Muscle of arm (tissue), 12 donors: Measurements from ENCODE around the gene ECE2. TPM values are rescaled to one million over a fixed set of nuclear protein-coding genes. Genes with fewer than 3 reads are reported as not detected.
"Not testable (repeated sequence)": the region's sequence is repeated elsewhere in the genome, so short reads cannot be mapped to it uniquely, and the experiment has no call there.

Experiments used
- DNase-seq: peaks from one replicate; pipeline ENCODE4 v3.0.0-alpha.2; 2013
- polyA plus RNA-seq, 12 donors: library from polyadenylated mRNA; unstranded; fragments of 120-200 nt; gene quantifications; one replicate each; pipeline ENCODE4 v1.2.1, GENCODE V29; 2013; ENCODE audit not compliant: insufficient read length in 12 of 12

ECE2 gene
- polyA plus RNA-seq, 12 donors, result 0.43 TPM; not detected in 11

DNA sequence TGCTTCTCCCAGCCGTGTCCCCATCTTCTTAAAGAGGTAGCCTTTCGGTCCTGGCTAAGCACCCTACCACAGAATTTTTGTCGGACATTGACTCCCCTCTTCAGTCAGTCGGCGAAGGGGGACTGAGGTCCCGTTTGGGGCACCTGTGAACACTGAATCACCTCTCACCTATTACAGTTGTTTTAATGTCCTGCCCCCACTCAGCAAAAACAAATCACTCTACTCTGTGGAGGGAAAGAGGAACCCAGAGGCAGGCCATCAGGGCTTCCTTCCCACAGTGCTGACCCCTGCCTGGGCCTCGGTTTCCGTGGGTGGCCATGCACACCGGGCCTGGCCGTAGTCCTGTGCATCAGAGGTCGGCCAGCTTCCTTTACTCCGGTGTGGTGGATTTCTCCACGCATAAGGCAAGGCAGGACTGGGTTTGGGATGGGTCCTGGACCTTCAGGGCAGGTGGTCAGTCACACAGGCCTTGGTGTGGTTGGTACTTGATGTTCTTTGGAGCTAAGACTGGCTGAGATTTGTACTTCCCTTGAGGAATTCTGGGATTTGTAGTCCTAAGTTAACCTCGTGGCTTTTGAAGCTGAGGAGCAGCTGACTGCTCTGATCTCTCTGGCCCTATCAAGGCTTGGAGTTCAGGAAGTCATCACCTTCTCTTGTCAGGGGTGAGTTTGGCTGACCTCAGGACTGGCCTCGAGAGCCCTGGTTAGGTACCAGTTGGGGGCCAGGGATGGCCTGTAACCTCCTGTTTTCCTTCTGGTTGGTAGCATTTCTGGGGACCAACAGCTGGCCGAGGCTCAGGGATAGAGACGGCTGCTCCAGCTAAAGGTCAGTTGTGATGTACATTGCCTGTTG is 61.0 kb downstream of the ECE2 start:
- DNase-seq, result peak; percentile 70

DNA sequence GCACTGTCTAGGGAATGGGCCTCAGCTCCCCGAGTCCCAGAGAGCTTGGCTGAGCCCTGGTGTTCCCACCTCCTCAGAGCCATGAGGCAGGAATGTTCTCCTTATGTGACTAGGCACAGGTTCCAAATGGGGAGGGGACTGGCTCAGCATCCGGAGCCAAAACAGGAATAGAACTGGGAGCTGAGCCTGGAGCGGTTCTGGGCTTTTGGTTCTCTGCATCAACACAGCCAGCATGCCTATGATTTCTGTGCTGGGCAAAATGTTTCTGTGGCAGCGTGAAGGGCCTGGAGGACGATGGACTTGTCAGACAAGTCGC is 61.5 kb downstream of the ECE2 start, which contains the start of gene FAM131A:
FAM131A (plus strand) TSS at position 202 of the 316 bp plus-strand sequence; CDS start at position 233, 31 bp downstream.
- peak; percentile 89 for DNase-seq

DNA sequence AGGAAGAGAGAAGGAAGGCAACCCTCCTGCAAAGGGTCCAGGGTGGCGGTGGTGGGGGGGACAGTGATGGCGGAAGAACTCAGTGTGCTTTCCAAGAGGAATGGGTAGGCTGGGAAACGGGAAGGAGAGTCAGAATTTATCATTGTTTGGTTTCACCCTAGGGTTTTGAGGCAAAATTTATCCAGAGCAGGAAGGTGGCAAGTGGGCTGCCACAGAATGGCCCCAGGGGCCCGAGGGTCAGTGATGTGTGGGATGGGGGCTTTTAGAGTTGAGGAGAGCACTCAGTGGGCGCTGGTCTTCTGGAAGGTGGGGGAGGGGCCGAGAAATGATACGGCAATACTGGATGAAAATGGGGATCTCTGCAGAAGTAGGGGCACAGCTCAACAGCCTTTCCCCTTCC is 62.2 kb downstream of the ECE2 start:
- no peak for DNase-seq

DNA sequence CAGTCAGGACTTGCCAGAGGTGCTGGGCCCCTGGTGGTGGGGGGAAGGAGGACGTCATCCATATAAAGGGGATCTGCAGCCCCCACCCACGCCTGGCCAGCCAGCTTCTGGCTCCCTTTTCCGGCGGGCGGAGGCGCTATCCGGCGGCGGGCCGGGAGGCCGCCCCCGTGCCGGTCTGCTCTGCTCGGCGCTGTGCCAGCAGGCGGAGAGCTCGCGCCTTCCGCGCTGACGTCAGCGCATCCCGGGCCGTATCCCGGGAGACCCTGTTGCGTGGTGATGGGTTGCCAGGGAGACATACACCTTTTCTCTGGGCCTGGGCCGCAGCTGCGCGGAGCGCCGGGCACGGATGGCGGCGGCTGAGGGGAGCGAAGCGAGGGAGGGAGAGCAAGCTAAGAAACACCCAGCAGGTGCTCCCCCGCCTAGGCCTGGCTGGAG is 62.7 kb downstream of the ECE2 start:
- DNase-seq, result peak; percentile 90

DNA sequence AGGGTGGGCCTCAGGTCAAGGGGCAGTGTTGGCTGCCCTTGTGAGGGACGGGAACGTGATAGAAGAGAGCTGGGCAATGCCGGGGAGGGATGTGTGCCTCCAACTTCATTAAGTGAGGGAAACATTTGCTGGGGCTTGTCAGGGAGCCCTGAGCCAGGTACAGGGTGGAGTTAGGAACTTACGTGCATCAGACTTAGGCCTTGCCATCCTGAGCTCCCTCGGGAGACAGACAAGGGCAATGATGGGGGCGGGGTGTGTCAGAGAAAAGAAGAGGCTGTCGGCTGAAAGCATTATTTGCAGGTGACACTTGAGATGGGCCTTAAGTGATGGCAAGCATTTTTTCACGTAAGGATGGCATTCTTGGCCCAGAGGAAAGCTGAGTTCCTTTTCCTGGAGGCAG is 63.2 kb downstream of the ECE2 start:
- DNase-seq, result no peak

DNA sequence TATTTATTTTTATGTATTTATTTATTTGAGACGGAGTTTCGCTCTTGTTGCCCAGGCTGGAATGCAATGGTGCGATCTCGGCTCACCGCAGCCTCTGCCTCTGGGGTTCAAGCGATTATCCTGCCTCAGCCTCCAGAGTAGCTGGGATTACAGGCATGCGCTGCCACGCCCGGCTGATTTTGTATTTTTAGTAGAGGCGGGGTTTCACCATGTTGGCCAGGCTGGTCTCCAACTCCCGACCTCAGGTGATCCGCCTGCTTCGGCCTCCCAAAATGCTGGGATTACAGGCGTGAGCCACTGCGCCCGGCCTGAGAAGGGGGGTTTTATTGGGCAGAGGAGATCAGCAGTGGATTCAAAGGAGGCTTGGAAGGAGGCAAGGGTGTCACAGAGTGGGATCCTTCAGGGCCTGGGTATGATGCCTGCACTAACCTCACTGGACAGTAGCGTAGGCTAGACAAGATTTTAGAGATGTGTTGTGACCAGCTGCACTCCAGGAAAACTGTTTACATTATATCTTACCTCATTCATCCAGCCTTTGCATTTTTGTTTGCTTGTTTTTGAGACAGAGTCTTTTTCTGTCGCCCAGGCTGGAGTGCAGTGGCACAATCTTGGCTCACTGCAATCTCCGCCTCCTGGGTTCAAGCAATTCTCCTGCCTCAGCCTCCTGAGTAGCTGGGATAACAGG is 63.8 kb downstream of the ECE2 start:
- DNase-seq, result not testable (repeated sequence)

DNA sequence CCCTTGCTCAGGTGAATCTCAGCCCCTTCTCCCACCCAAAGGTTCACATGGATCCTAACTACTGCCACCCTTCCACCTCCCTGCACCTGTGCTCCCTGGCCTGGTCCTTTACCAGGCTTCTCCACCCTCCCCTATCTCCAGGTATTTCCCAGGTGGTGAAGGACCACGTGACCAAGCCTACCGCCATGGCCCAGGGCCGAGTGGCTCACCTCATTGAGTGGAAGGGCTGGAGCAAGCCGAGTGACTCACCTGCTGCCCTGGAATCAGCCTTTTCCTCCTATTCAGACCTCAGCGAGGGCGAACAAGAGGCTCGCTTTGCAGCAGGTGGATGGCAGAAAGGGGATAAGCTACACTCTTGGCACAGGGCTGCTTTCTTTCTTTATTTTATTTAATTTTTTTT is 66.1 kb downstream of the ECE2 start:
- no peak for DNase-seq

Other genes with a start within 250 kb of the ECE2 start
- gene HTR3D, start 244.3 kb upstream of the ECE2 start, polyA plus RNA-seq, result not detected
- not detected for gene HTR3C, start 223.0 kb upstream of the ECE2 start, polyA plus RNA-seq
- under 1 TPM in 2 of 12 donors, not detected in 10; 0.09 to 0.21 TPM for gene HTR3E, start 179.0 kb upstream of the ECE2 start, polyA plus RNA-seq
- 10 to 100 TPM in 11 of 12 donors, not detected in 1; 32.5 to 47.9 (median 36.3) TPM for gene EIF2B5, start 140.7 kb upstream of the ECE2 start, polyA plus RNA-seq
- 100 to 1,000 TPM in 1 of 12 donors, 10 to 100 TPM in 10, not detected in 1; 65.3 to 104 (median 83.6) TPM for gene DVL3, start 120.6 kb upstream of the ECE2 start, polyA plus RNA-seq
- gene AP2M1, start 101.2 kb upstream of the ECE2 start, polyA plus RNA-seq, result 100 to 1,000 TPM in 11 of 12 donors, not detected in 1; 170 to 233 (median 199) TPM
- 10 to 100 TPM in 11 of 12 donors, not detected in 1; 35.8 to 55.4 (median 43.2) TPM for gene ABCF3, start 89.8 kb upstream of the ECE2 start, polyA plus RNA-seq
- gene VWA5B2, start 46.4 kb upstream of the ECE2 start, polyA plus RNA-seq, result 1 to 10 TPM in 1 of 12 donors, under 1 TPM in 10, not detected in 1; 0.18 to 3.1 (median 0.43) TPM
- gene ALG3, start 27.1 kb upstream of the ECE2 start, polyA plus RNA-seq, result 10 to 100 TPM in 11 of 12 donors, not detected in 1; 19.4 to 37.9 (median 22.4) TPM
- gene EEF1AKMT4, start 26.4 kb upstream of the ECE2 start, polyA plus RNA-seq, result 1 to 10 TPM in 9 of 12 donors, under 1 TPM in 1, not detected in 2; 0.84 to 2.5 (median 1.4) TPM
- gene CAMK2N2, start 14.5 kb upstream of the ECE2 start, polyA plus RNA-seq, result under 1 TPM in 4 of 12 donors, not detected in 8; 0.12 to 0.34 (median 0.15) TPM
- gene PSMD2, start 23.2 kb downstream of the ECE2 start, polyA plus RNA-seq, result 100 to 1,000 TPM in 11 of 12 donors, not detected in 1; 144 to 202 (median 165) TPM
- 100 to 1,000 TPM in 11 of 12 donors, not detected in 1; 140 to 297 (median 177) TPM for gene EIF4G1, start 38.6 kb downstream of the ECE2 start, polyA plus RNA-seq
- gene FAM131A, start 61.6 kb downstream of the ECE2 start, polyA plus RNA-seq, result 10 to 100 TPM in 6 of 12 donors, 1 to 10 TPM in 5, not detected in 1; 9.3 to 12.9 (median 10.5) TPM
- gene CLCN2, start 85.6 kb downstream of the ECE2 start, polyA plus RNA-seq, result 10 to 100 TPM in 1 of 12 donors, 1 to 10 TPM in 10, not detected in 1; 1.9 to 13.6 (median 3.6) TPM
- gene POLR2H, start 85.7 kb downstream of the ECE2 start, polyA plus RNA-seq, result 10 to 100 TPM in 11 of 12 donors, not detected in 1; 35.9 to 64.8 (median 44.4) TPM
- gene THPO, start 102.2 kb downstream of the ECE2 start, polyA plus RNA-seq, result 1 to 10 TPM in 10 of 12 donors, not detected in 2; 1.5 to 2.2 (median 2.0) TPM
- gene CHRD, start 104.0 kb downstream of the ECE2 start, polyA plus RNA-seq, result 10 to 100 TPM in 11 of 12 donors, not detected in 1; 14.6 to 38.9 (median 18.3) TPM